Limb (tissue), 2 donors: ENCODE measurements around the gene DAAM2.

ENCODE experiments used
- DNase-seq, 2 donors: peaks; one replicate each; pipeline ENCODE4 v3.0.0-alpha.2; 2016; ENCODE audit errors: extremely low spot score in 2 of 2

Gene DAAM2

GRCh38 chr6:39929039-39929732 is 137.0 kb downstream of the DAAM2 start:
- no peak for DNase-seq

GRCh38 chr6:39929733-39930461 is 137.7 kb downstream of the DAAM2 start:
- DNase-seq, result no peak

DNA sequence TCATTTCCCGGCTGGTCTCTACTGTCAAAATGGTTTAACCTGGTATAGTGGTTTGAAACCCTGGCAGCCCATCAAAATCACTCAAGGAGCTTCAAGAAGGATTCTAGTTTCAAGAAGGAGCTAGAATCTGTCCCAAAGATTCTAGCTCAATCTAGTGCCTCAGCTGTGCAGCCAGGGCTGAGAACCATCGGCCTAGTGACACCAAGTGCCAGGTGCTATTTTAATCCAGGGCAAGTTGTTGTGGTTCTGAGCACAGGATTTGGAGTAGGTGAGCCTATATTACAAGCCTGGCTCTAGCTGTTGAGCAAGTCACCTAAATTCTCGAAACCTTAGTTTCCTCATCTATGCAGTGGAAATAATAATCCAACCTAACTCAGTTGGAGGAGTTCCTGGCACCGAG is 138.4 kb downstream of the DAAM2 start:
- DNase-seq, result no peak

DNA sequence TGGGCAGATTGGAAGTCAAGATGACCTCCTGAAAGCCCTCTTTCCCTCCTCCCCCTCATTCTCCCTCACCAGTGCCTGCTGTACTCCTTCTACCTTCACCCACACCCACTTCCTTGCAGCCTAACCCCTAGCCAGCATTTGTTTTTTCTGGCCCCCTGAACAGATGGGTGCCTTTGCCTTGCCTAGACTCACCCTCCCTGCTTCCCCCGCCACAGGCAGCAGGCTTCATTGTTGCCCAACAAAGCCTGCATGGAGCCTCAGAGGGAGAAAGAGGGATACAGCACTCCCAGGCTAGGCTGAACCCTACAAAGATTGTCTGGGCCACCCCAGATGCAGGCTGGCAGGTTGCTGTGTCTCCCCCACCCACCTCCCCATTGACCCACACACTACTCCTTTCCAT is 139.4 kb downstream of the DAAM2 start:
- no peak for DNase-seq

DNA sequence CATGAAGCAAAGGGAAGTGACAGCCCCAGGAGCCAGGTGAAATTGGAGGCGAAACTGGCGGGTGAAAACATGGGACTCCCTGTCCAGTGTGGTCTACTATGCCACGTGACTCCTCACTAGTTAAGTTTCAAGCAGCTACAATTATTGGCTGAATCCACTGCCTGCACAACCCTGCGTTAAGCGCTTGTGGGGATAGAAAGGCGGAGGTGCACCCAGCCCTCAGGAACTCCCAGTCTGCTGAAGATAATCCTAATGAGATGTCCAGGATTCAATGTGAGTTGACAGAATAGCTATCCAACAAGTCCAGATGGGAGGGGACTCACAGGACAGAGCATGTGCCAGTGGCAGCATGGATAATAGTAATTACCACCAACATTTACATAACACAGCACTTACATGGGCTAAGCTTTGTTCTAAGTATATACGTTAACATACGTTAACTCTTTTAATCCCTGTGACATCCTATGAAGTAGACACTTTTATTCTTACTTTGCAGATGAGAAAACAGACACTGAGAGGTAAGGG is 140.3 kb downstream of the DAAM2 start:
- no peak for DNase-seq

DNA sequence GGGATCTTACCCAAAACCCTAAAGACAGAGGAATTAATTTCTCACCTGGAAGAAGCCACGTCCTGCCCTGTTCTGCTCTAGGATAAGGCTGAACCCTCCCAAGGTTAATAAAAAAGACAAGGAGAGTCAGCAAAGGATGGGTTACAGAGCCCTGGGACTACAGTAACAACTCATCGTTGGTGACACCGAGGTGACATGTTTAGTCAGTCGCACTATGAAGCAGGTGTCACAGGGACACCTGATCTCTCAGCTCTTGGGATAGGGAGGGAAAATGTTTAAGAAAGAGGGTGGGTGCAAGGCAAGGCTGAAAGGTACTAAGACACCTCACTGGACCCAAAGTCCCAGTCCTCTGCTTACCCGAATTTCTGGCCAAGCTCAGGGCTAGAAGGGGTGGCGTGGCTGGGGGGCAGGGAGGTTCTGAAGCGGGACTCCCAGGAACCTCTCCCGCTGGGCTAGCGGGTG is 141.5 kb downstream of the DAAM2 start:
- DNase-seq, result no peak

GRCh38 chr6:39934131-39934757 is 142.1 kb downstream of the DAAM2 start, which contains the start of gene MOCS1:
TSS of gene MOCS1 (minus strand) at chr6:39934462. CDS start at chr6:39934417, 45 bp downstream.
- peak; percentile 43 to 78 for DNase-seq

DNA sequence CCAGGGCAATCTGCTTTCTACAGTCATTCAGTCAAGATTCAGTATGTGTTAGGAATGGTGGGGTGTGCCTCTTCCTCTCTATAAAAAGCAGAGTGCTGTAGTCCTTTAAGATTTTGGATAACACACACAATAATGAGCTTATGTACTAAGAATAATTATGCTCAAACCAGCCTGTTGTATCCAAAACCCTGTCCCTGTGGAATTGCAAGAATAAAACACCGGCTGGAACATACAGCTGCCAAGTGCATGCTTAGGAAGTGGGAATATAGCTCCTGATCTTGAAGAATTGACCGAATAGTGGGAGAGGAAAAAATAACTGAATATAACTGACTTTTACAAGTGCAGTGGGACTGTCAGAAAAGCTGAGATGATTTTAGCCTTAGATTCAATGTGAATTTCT is 143.1 kb downstream of the DAAM2 start:
- no peak for DNase-seq

GRCh38 chr6:39936857-39937256 is 144.7 kb downstream of the DAAM2 start:
- no peak for DNase-seq

GRCh38 chr6:39937686-39938333 is 145.6 kb downstream of the DAAM2 start:
- no peak for DNase-seq

DNA sequence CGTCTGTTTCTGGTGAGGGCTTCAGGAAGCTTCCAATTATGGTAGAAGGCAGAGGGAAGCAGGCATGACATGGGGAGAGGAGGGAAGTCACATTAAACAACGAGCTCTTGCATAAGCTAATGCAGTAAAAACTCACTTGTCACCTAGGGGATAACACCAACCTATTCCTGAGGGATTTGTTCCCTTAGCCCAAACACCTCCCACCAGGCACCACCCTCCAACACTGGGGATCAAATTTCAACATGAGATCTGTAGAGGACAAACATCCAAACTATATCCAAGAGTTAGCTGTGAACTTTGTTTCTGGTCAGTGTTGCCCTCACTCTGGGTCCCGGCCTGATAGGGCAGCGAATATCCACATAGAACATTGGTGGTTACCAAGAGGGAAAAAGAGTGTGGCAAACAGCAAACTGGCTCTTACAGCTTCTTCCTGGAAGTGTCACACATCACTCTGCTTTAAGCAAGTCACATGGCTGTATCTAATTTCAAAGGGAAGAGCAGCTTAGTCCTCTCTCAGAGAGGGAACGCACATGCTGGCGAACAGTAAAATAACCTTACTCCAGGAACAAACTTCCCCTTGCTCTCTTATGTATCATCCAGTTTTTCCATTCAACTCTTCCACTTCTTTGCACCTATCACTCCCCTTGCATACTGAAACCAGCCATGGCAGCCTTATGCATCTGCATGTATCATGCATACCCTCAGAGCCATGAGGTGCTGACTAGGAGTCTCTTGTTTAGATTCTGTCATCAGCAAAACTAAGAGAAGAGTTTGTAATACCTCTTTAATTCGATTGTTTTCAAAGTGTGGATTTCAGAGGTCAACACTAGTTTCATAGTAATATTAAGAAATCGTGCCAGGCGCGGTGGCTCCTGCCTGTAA is 146.8 kb downstream of the DAAM2 start:
- no peak for DNase-seq

DNA sequence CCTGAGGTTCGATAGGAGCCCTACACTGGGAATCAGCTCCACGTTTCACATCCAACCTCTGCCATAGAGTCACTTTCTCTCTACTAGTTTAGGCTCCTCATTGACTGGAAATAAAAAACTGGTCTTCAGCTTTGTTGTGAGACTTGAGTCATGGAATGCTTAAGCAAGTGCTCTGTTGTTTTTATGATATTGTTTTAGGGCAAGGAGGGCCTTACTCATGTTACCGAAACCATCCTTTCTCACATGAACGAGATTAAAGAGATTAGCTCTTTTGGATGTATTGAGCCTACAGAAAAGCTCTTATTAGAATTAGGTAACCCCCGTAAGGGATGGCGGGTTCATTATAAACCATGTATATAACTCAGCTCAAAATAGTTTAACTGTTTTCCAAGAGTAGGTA is 149.0 kb downstream of the DAAM2 start:
- no peak for DNase-seq

GRCh38 chr6:39941820-39942219 is 149.6 kb downstream of the DAAM2 start:
- no peak for DNase-seq

- DNase-seq, result no peak
Observed at GRCh38 chr6:39942903-39943580, 150.9 kb downstream of the DAAM2 start.

DNA sequence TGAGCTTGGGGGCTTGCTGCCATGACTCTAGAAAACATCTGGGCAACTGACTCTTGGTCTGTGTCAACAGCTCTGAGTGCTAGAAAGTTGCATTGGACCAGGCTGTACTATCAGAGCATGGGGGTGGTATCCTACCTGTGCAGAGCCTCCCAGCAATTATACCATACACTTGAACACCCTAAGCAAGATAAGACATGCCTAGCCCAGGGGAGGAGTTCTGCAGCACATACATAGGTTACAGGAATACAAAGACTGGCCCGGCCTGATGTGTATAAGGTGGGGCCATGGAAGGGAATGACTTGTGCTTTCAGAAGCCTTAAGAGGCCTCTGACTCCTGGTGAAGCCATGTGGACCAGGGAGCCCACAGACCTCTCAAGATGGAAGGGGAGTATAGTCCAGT is 153.4 kb downstream of the DAAM2 start:
- DNase-seq, result no peak

DNA sequence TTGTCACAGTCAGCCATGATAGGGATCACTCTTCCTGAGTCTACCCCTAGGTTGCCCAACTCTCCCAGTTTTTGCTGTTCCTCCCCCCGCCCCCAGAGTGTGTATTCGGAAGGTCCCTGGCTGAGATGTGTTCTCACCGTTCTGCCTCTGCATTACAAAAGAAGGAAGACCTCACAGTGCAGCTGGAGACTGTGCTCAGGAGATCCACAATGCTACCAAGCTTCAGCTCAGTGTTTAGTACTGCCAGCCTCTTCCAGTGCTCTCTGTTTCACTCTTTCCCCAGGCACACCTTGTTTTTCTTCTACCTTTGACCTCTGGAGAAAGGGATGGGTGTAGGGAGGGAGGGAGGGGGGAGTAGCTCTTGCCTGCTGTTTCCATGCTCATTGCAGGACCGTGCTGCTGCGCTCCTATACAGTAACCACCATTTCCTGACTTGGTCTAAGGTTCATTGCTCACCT is 155.5 kb downstream of the DAAM2 start:
- no peak for DNase-seq

- DNase-seq, result no peak
Observed at GRCh38 chr6:39948199-39948791, 156.1 kb downstream of the DAAM2 start.

- no peak for DNase-seq
Observed at GRCh38 chr6:39950125-39950720, 158.0 kb downstream of the DAAM2 start.

DNA sequence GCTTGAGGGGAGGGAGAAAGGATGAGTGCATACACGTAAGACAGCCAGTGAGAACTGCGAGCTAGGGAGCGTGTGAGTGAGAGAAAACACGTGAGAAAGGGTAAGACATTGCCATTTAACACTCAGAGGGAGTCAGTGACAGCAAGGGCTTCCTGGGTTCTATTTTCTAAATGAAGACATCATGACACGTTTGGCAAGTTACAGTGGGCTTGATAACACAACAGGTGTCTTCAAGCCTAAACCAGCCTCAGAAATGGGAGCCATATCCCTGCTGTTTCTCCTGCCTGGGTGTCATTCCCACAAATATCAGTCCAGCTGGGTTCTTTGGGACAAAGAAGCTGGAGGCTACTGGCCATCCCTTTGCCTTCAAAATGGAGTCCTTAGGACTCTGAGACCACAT is 159.0 kb downstream of the DAAM2 start:
- DNase-seq, result no peak
